ENCODE measurements around the gene LRIT3. TPM values are rescaled to one million over a fixed set of nuclear protein-coding genes. Genes with fewer than 3 reads are reported as not detected.
"Not testable (repeated sequence)": the region's sequence is repeated elsewhere in the genome, so short reads cannot be mapped to it uniquely, and the experiment has no call there.

LRIT3 gene
- total RNA-seq, 1 experiment from 2014 or later, result not detected

- H3K36me3 ChIP-seq (ENCODE audit: low read depth), result no peaks in the 10 kb centered on the region
- no peaks in the 10 kb centered on the region for H3K9me2 ChIP-seq (ENCODE audit: insufficient read depth)
- no peak overlapping the region for H3K4me2 ChIP-seq
- no peaks in the 10 kb centered on the region for H3K9me3 ChIP-seq (ENCODE audit: insufficient read depth, low read depth)
- no TSS peak for BruUV-seq (replicated peaks)
- no peaks in the 10 kb centered on the region for H3F3A ChIP-seq (ENCODE audit: insufficient read depth, low read depth)
- no peaks in the 10 kb centered on the region for H3K4me1 ChIP-seq (replicated peaks; ENCODE audit: insufficient read depth)
- no peak overlapping the region for H2AFZ ChIP-seq
- no peak overlapping the region for H3K4me3 ChIP-seq
- no peaks in the 10 kb centered on the region for H3K79me2 ChIP-seq (ENCODE audit: low read depth)
- TF ChIP-seq EZH2 (IDR thresholded peaks at IDR 0.05; ENCODE audit: low read depth) (no peak), CTCF (conservative IDR thresholded peaks at IDR 0.05) (no peak)
- POLR2A ChIA-PET (ENCODE audit: unreplicated experiment), result no interaction called here
- no peaks in the 10 kb centered on the region for H4K20me1 ChIP-seq (ENCODE audit: insufficient read depth)
- DNase-seq, result no peak
- intact Hi-C loops (cut with micrococcal nuclease; ENCODE audit: unreplicated experiment), result no loop called here
- no peaks in the 10 kb centered on the region for H3K27me3 ChIP-seq (ENCODE audit: insufficient read depth, low read depth)
- no peak overlapping the region for H3K27ac ChIP-seq
- CTCF ChIA-PET, result no interaction called here
Observed at GRCh38 chr4:109846395-109847098, 1.4 kb upstream of the LRIT3 start.

GRCh38 chr4:109848501-109848900 is 594 bp downstream of the LRIT3 start:
- Histone ChIP-seq H3K9me2 (ENCODE audit: insufficient read depth) (no peaks in the 10 kb centered on the region), H4K20me1 (ENCODE audit: insufficient read depth) (no peaks in the 10 kb centered on the region), H3K36me3 (ENCODE audit: low read depth) (no peaks in the 10 kb centered on the region), H3K9me3 (ENCODE audit: insufficient read depth, low read depth) (no peaks in the 10 kb centered on the region), H3K4me1 (replicated peaks; ENCODE audit: insufficient read depth) (no peaks in the 10 kb centered on the region), H3F3A (ENCODE audit: insufficient read depth, low read depth) (no peaks in the 10 kb centered on the region), H3K4me2 (no peak overlapping the region), H3K27ac (no peak overlapping the region), H3K27me3 (ENCODE audit: insufficient read depth, low read depth) (no peaks in the 10 kb centered on the region), H3K79me2 (ENCODE audit: low read depth) (no peaks in the 10 kb centered on the region), H2AFZ (no peak overlapping the region), H3K4me3 (no peak overlapping the region)
- no peak for TF ChIP-seq EZH2 (IDR thresholded peaks at IDR 0.05; ENCODE audit: low read depth)
- TF ChIP-seq CTCF (conservative IDR thresholded peaks at IDR 0.05), result no peak
- no peak for DNase-seq
- ChIA-PET CTCF (no interaction called here), POLR2A (ENCODE audit: unreplicated experiment) (no interaction called here)
- BruUV-seq (replicated peaks), result no TSS peak
- intact Hi-C loops (cut with micrococcal nuclease; ENCODE audit: unreplicated experiment), result no loop called here

GRCh38 chr4:109850601-109851000 is 2.7 kb downstream of the LRIT3 start:
- no peaks in the 10 kb centered on the region for H3K9me3 ChIP-seq (ENCODE audit: insufficient read depth, low read depth)
- intact Hi-C loops (cut with micrococcal nuclease; ENCODE audit: unreplicated experiment), result no loop called here
- no peak overlapping the region for H3K4me3 ChIP-seq
- CTCF ChIA-PET, result no interaction called here
- POLR2A ChIA-PET (ENCODE audit: unreplicated experiment), result interaction anchor here (0.6 kb wide), 1 partner anchor 31 kb away, joined by 4 read pairs; no protein-coding TSS in a partner anchor
- H4K20me1 ChIP-seq (ENCODE audit: insufficient read depth), result no peaks in the 10 kb centered on the region
- no peaks in the 10 kb centered on the region for H3K27me3 ChIP-seq (ENCODE audit: insufficient read depth, low read depth)
- no peaks in the 10 kb centered on the region for H3K4me1 ChIP-seq (replicated peaks; ENCODE audit: insufficient read depth)
- no peak for DNase-seq
- no peak overlapping the region for H3K27ac ChIP-seq
- H3F3A ChIP-seq (ENCODE audit: insufficient read depth, low read depth), result no peaks in the 10 kb centered on the region
- no peak overlapping the region for H3K4me2 ChIP-seq
- TF ChIP-seq EZH2 (IDR thresholded peaks at IDR 0.05; ENCODE audit: low read depth) (no peak), CTCF (conservative IDR thresholded peaks at IDR 0.05) (no peak)
- H3K36me3 ChIP-seq (ENCODE audit: low read depth), result no peaks in the 10 kb centered on the region
- no TSS peak for BruUV-seq (replicated peaks)
- no peak overlapping the region for H2AFZ ChIP-seq
- no peaks in the 10 kb centered on the region for H3K9me2 ChIP-seq (ENCODE audit: insufficient read depth)
- no peaks in the 10 kb centered on the region for H3K79me2 ChIP-seq (ENCODE audit: low read depth)

GRCh38 chr4:109859426-109860300 is 11.8 kb downstream of the LRIT3 start:
- BruUV-seq (replicated peaks); CTCF ChIA-PET; H3K27me3 ChIP-seq (ENCODE audit: insufficient read depth, low read depth); H3K9me3 ChIP-seq (ENCODE audit: insufficient read depth, low read depth); H3K36me3 ChIP-seq (ENCODE audit: low read depth); DNase-seq; H2AFZ ChIP-seq; H3K79me2 ChIP-seq (ENCODE audit: low read depth); H3K4me3 ChIP-seq; H3F3A ChIP-seq (ENCODE audit: insufficient read depth, low read depth); POLR2A ChIA-PET (ENCODE audit: unreplicated experiment); H3K9me2 ChIP-seq (ENCODE audit: insufficient read depth); H4K20me1 ChIP-seq (ENCODE audit: insufficient read depth); H3K27ac ChIP-seq; intact Hi-C loops (cut with micrococcal nuclease; ENCODE audit: unreplicated experiment): not testable (repeated sequence)
- Histone ChIP-seq H3K4me2 (peak overlapping the region; percentile 28; the same call in 1 of the 2 replicates), H3K4me1 (replicated peaks; ENCODE audit: insufficient read depth) (peaks cover 12% of the 10 kb centered on the region; the same call in 1 of the 2 replicates)

Measured in PC-9 (cell line).